GM12891 (cell line): ENCODE measurements around the gene MPHOSPH9.

ENCODE experiments used
- PAX5 ChIP-seq: IDR thresholded peaks from 2 replicates; pipeline ENCODE4 v1.6.1; 2011; ENCODE audit warnings: low read length, moderate library complexity, mild to moderate bottlenecking; ENCODE audit not compliant: insufficient read depth, severe bottlenecking
- POLR2A ChIP-seq: IDR thresholded peaks from 2 replicates; pipeline ENCODE4 v1.6.1; 2011; ENCODE audit warnings: low read depth, low read length, control low read depth
- POLR2AphosphoS5 ChIP-seq: IDR thresholded peaks from 2 replicates; pipeline ENCODE4 v1.6.1; 2011; ENCODE audit warnings: low read depth, low read length, control low read depth
- SPI1 ChIP-seq: IDR thresholded peaks from 2 replicates; pipeline ENCODE4 v1.6.1; 2011; ENCODE audit warnings: low read depth, low read length, control low read depth
- TAF1 ChIP-seq: IDR thresholded peaks from 2 replicates; pipeline ENCODE4 v1.6.1; 2011; ENCODE audit warnings: low read depth, low read length, control low read depth

DNA sequence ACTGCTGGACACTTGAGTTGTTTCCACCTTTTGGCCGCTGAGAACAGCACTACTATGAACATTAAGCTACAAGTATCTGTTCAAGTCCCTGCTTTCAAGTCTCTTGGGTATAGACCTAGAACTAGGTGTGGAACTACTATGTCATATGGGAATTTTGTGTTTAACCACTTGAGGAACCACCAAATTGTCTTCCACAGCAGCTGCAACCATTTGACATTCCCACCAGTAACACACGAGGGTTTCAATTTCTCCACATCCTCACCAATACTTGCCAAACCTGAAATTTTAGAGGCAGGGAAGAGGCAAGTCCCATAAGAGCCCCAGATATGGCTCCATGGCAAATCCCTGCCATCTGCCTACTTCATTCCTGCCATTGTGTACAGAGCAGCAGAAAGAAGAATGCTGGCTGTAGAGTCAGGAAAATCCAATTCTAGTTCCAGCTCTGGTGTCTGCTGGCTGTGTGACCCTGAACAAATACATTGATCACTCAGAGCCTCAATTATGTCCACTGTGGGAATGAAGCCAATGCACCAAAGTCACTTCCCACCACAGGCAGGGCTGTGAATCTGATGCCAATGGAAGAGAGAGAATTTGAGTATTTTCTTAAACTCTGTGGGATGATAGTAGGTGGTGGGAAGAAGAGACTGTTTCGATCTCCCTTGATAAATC, 99.9 kb downstream of the MPHOSPH9 start:
- TF ChIP-seq POLR2AphosphoS5 (no peak), POLR2A (no peak), PAX5 (no peak), SPI1 (no peak), TAF1 (no peak)
